ENCODE measurements around the gene OVAAL.

Gene OVAAL

GRCh38 chr1:180611016-180611930 lies 52.5 kb downstream of the OVAAL start:
- Histone ChIP-seq H3K4me2 (ENCODE audit: low read length) (no peak overlapping the region), H3K79me2 (ENCODE audit: control insufficient read depth, low read length) (no peaks in the 10 kb centered on the region), H3K27ac (ENCODE audit: low read depth, low read length) (no peak overlapping the region), H3K4me3 (ENCODE audit: low read length) (no peak overlapping the region), H3F3A (ENCODE audit: control insufficient read depth, insufficient read depth) (no peaks in the 10 kb centered on the region; the same call in 1 of the 2 replicates), H3K27me3 (ENCODE audit: control insufficient read depth, low read length) (no peaks in the 10 kb centered on the region), H3K9me3 (ENCODE audit: control insufficient read depth, insufficient read depth, low read length) (no peaks in the 10 kb centered on the region), H3K4me1 (ENCODE audit: control insufficient read depth, low read length) (peaks cover 8% of the 10 kb centered on the region), H3K36me3 (ENCODE audit: control insufficient read depth, low read length) (no peaks in the 10 kb centered on the region), H4K20me1 (ENCODE audit: control insufficient read depth, insufficient read depth, low read depth, low read length) (no peaks in the 10 kb centered on the region), H3K9me2 (replicated peaks; ENCODE audit: control insufficient read depth, low read length) (no peaks in the 10 kb centered on the region)
- no peak for TF ChIP-seq CTCF (IDR thresholded peaks at IDR 0.05; ENCODE audit: low read depth, low read length, poor library complexity, severe bottlenecking)
- TF ChIP-seq EZH2phosphoT487 (IDR thresholded peaks at IDR 0.05; ENCODE audit: borderline replicate concordance, low read length) = no peak

GRCh38 chr1:180612632-180613031 lies 53.9 kb downstream of the OVAAL start:
- Histone ChIP-seq H3K79me2 (ENCODE audit: control insufficient read depth, low read length) (no peaks in the 10 kb centered on the region), H3K36me3 (ENCODE audit: control insufficient read depth, low read length) (no peaks in the 10 kb centered on the region), H3K4me3 (ENCODE audit: low read length) (no peak overlapping the region), H3K27me3 (ENCODE audit: control insufficient read depth, low read length) (no peaks in the 10 kb centered on the region), H3K9me2 (replicated peaks; ENCODE audit: control insufficient read depth, low read length) (no peaks in the 10 kb centered on the region), H3K27ac (ENCODE audit: low read depth, low read length) (no peak overlapping the region), H4K20me1 (ENCODE audit: control insufficient read depth, insufficient read depth, low read depth, low read length) (no peaks in the 10 kb centered on the region), H3K4me1 (ENCODE audit: control insufficient read depth, low read length) (peaks cover 10% of the 10 kb centered on the region), H3K9me3 (ENCODE audit: control insufficient read depth, insufficient read depth, low read length) (no peaks in the 10 kb centered on the region), H3F3A (ENCODE audit: control insufficient read depth, insufficient read depth) (no peaks in the 10 kb centered on the region; the same call in 1 of the 2 replicates), H3K4me2 (ENCODE audit: low read length) (no peak overlapping the region)
- TF ChIP-seq EZH2phosphoT487 (IDR thresholded peaks at IDR 0.05; ENCODE audit: borderline replicate concordance, low read length) (no peak), CTCF (IDR thresholded peaks at IDR 0.05; ENCODE audit: low read depth, low read length, poor library complexity, severe bottlenecking) (no peak)

GRCh38 chr1:180614730-180615129 lies 56.0 kb downstream of the OVAAL start:
- H3K4me1 ChIP-seq (ENCODE audit: control insufficient read depth, low read length) = peaks cover 14% of the 10 kb centered on the region
- no peaks in the 10 kb centered on the region for H3K79me2 ChIP-seq (ENCODE audit: control insufficient read depth, low read length)
- no peaks in the 10 kb centered on the region for H4K20me1 ChIP-seq (ENCODE audit: control insufficient read depth, insufficient read depth, low read depth, low read length)
- no peaks in the 10 kb centered on the region; the same call in 1 of the 2 replicates for H3F3A ChIP-seq (ENCODE audit: control insufficient read depth, insufficient read depth)
- H3K36me3 ChIP-seq (ENCODE audit: control insufficient read depth, low read length) = no peaks in the 10 kb centered on the region
- no peaks in the 10 kb centered on the region for H3K9me2 ChIP-seq (replicated peaks; ENCODE audit: control insufficient read depth, low read length)
- H3K4me2 ChIP-seq (ENCODE audit: low read length) = no peak overlapping the region
- no peaks in the 10 kb centered on the region for H3K9me3 ChIP-seq (ENCODE audit: control insufficient read depth, insufficient read depth, low read length)
- TF ChIP-seq CTCF (IDR thresholded peaks at IDR 0.05; ENCODE audit: low read depth, low read length, poor library complexity, severe bottlenecking) (no peak), EZH2phosphoT487 (IDR thresholded peaks at IDR 0.05; ENCODE audit: borderline replicate concordance, low read length) (no peak)
- no peaks in the 10 kb centered on the region for H3K27me3 ChIP-seq (ENCODE audit: control insufficient read depth, low read length)
- H3K27ac ChIP-seq (ENCODE audit: low read depth, low read length) = no peak overlapping the region
- H3K4me3 ChIP-seq (ENCODE audit: low read length) = no peak overlapping the region

Data from DOHH2 (cell line).